Urothelium cell line (cell line): ENCODE data around the gene VNN1.
"Not testable (repeated sequence)": the region's sequence is repeated elsewhere in the genome, so short reads cannot be mapped to it uniquely, and the experiment has no call there.

ENCODE experiments used
- DNase-seq: peaks from one replicate; pipeline ENCODE4 v3.0.0; 2011; ENCODE audit warnings: low spot score, mixed read lengths
- FAIRE-seq: peaks from 2 replicates; lab custom pipeline; 2011; peaks lifted over from hg19 to GRCh38; lab: Jason Lieb, UNC

Gene VNN1

GRCh38 chr6:132675002-132675401 lies 38.9 kb downstream of the VNN1 start:
- FAIRE-seq, result no peak
- DNase-seq, result peak; percentile 9

DNA sequence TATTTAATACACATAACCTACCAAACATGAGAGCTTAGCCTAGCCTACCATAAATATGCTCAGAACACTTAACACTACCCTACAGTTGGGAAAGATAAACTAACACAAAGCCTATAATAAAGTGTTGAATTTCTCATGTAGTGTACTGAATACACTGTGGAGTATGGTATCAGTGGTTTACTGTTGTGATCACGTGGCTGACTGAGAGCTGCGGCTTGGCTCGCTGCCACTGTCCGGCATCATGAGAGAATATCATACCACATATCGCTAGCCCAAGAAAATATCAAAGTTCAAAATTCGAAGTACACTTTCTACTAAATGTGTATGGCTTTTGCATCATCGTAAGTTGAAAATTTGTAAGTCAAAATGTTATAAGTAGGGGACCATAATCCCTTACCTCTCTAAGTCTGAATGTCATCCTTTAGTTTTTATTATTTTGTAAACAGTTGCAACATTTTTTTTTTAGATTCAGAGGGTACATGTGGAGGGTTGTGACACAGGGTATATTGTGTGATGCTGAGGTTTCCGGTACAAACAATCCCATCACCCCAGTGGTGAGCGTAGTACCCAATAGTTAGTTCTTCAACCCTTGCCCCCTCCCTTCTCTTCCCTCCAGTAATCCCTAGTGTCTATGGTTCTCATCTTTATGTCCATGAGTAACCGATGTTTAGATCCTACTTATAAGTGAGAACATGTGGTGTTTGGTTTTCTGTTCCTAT lies 40.3 kb downstream of the VNN1 start:
- FAIRE-seq, result no peak
- peak; percentile 32 for DNase-seq

DNA sequence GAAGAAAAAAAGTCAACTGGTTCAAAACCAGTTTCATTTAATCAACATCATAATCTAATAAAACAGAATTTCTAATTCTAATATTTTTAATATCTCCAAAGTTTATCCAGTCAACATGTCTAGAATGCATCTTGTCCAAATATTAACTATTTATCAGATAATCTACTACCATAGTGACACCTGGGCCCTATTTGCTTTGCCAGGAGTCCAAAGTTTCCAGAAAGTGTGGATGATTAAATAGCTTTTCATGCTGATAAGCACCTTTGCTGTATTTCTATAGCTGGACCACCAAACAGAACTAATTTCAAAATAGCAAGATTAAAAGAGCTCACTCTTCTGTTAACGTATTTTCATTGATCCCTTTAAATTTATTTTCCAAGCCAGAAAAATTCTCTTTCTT lies 42.6 kb downstream of the VNN1 start:
- FAIRE-seq, result no peak
- DNase-seq, result no peak

DNA sequence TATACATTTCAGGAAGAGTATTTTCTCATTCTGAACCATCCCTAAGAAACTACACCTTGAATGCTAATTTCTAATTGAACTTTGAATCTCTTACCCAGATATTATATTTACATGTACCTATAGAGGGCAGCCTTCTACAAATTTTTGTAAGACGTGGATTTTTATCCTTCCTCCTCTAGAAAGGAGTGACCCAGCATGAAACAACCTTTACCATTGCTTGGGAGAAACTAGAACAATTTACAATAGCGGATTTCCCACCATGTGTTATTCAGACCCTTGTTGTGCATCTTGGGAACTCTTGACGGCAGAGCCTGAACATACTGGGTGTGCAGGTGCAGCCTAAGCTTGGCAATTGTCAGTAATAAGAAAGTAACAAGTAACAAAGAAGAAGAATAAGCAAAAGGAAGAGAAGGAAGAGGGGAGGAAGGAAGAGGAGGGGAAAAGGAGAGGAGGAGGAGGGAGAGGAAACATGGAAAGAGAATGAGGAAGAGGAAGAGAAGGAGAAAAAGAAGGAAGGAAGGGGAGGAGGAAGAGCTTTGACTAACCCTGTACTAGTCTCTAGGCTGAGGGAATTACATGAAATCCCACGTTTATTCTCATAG lies 44.1 kb downstream of the VNN1 start:
- FAIRE-seq (no peak), DNase-seq (peak; percentile 33)

- FAIRE-seq (no peak), DNase-seq (no peak)
These were observed 47.7 kb downstream of the VNN1 start for GRCh38 chr6:132666118-132666517.

- no peak for FAIRE-seq
- no peak for DNase-seq
These were observed 49.4 kb downstream of the VNN1 start for GRCh38 chr6:132664309-132665034.

DNA sequence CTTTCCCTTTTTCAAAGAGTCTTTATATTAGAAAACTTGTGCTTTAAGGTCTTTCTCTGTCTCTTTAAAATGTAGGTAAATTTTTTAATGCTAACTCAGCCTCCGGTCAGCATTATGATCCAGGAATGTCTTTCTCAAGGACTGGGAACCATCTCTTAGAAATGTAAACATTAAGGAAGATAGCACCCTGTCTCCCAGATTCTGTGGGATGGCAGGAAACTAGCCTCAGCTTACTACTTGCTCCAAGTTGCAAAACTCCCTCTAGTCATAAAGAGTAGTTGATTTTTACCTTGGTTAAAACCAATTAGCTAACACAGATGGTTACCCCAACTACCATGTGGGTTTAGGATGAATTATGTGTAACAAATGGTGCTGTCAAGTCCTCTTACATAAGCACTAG lies 50.2 kb downstream of the VNN1 start:
- FAIRE-seq, result no peak

DNA sequence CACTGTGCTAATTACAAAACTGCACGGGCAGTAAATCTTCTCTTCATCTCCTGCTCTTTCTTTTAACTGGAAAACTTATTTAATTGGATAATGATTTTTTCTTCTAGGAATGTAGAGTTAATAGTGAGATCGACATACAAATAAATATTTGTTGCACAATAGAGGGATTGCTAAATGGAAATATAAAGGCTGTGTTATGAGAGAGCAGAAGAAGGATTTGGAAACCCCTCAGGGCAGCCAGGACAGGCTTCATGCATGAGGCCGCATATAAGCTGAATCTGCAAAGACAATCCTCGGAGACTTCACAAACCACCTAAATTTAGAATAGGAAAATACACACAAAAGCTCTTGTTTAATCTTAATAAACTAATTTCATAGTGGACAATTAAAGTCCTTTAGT lies 51.9 kb downstream of the VNN1 start:
- DNase-seq (no peak), FAIRE-seq (no peak)

More for the DNA sequence above, 50.2 kb downstream of the VNN1 start:
- DNase-seq, result no peak

DNA sequence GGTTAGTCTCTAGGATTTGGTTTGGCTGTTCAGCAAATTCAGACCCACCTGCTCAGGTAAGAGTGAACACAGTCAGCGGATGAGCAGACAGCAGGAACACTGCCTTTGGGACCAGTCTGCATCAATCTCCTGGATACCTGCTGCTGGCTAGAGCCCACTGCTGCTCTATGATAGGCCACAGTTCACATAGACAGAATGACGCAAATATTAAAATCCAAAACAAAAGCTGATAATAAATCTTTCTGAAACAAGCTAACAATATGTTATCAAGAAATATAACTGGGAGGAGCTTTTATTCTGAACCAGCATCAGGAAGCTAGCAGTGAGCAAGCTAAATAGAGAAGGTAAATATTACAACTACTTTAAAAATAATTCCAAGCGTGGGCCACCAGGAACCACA lies 54.8 kb downstream of the VNN1 start, which contains the start of gene TAAR1:
Gene TAAR1 (minus strand): TSS at position 101 of the 400 bp plus-strand sequence. CDS start 13,179 bp downstream, outside the sequence.
- no peak for FAIRE-seq
- no peak for DNase-seq

- DNase-seq (no peak), FAIRE-seq (no peak)
These were observed 62.8 kb downstream of the VNN1 start for GRCh38 chr6:132651062-132651461.

GRCh38 chr6:132650429-132650828 lies 63.4 kb downstream of the VNN1 start:
- DNase-seq, result no peak
- no peak for FAIRE-seq

DNA sequence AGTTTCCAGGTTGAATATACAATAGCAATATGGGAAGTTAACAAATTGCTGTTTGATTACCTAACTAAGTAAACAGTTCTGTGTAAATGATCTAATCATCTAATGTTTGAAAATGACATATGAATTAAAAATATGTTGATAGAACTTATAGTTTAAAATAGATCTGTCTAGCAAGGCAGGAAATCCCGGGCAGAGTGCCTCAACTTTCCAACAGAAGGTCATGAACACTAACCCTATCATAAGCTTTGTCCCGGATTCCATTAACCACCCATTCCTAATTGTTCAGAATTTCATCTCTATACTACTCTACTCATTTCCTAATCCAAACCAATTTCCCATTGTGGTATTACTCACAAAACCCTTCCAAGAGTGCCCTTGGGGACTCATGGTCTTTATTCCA lies 65.0 kb downstream of the VNN1 start:
- FAIRE-seq (no peak), DNase-seq (no peak)

GRCh38 chr6:132648356-132648755 lies 65.5 kb downstream of the VNN1 start:
- DNase-seq, result peak; percentile 42
- FAIRE-seq, result no peak

DNA sequence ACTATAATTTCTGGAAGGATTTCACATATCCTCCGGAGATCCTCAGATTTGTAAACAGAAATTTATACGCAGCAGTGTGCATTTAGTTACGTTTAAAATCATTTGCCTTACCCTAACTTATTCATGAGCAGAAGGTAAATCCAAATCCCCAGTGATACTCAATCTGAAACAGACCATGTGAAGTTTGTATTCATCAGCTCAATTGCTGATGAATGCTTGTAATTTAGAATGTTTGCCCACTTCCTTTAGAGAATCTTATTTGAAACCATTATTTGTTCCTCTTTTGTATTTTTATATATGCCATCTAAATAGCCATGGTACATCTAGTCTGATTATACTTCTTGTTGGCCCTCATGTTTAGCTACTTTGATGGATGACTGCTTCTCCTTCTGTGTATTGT lies 70.3 kb downstream of the VNN1 start:
- FAIRE-seq (no peak), DNase-seq (no peak)

GRCh38 chr6:132637135-132637534 lies 76.7 kb downstream of the VNN1 start:
- FAIRE-seq, DNase-seq: not testable (repeated sequence)

- FAIRE-seq, DNase-seq: not testable (repeated sequence)
These were observed 77.9 kb downstream of the VNN1 start for GRCh38 chr6:132635906-132636305.

DNA sequence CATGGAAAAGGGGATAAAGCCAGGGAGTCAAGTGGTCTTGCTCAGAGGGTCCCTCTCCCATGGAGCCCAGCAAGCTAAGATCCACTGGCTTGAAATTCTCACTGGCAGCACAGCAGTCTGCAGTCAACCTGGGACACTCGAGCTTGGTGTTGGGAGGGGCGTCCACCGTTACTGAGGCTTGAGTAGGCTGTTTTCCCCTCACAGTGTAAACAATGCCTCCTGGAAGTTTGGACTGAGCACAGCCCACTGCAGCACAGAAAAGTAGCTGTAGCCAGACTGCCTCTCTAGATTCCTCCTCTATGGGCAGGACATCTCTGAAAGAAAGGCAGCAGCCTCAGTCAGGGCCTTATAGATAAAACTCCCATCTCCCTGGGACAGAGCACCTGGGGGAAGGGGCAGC lies 78.6 kb downstream of the VNN1 start:
- not testable (repeated sequence) for FAIRE-seq, DNase-seq

DNA sequence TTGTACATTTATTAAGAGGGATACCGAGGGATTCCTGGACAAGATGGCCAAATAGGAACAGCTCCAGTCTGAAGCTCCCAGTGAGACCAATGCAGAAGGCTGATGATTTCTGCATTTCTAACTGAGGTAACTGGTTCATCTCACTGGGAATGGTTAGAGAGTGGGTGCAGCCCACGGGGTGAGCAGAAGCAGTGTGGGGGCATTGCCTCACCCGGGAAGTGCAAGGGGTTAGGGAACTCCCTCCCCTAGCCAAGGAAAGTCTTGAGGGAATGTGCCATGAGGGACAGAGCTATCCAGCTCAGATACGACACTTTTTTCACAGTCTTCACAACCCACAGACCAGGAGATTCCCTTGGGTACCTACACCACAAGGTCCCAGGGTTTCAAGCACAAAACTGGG lies 79.1 kb downstream of the VNN1 start:
- FAIRE-seq (no peak), DNase-seq (no peak)

DNA sequence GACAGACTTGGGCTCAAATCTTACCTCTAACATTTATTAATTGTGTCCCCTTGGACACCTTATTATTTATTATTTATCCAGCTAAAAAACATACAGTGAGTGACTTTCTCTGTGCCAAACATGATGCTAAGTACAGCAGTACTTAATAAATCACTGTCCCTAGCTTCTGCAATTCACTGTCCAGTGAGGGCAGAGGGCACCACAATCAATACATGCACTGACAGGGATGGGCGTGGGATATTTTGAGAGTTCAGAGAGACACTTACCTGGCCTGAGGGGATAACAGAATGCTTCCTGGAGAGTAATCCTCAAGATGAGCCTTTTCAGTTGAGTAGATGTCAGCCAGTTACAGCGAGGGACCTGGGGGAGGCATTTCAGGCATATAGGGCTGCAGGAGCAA lies 80.5 kb downstream of the VNN1 start:
- FAIRE-seq (no peak), DNase-seq (no peak)
